Coronary artery (tissue), 2 donors: Measurements from ENCODE around the gene LARP1.

Source experiments
- DNase-seq: peaks from one replicate; pipeline ENCODE4 v3.0.0-alpha.2; 2017; ENCODE audit warnings: low spot score
- H3K27ac ChIP-seq, 2 donors: fragments of 200-600 bp; sonication (generic); one replicate each; pipeline ENCODE4 v1.5.1; 2016 to 2019
- H3K4me3 ChIP-seq: fragments of 200-600 bp; sonication (generic); 2 replicates; pipeline ENCODE4 v1.5.1; 2016; ENCODE audit warnings: mild to moderate bottlenecking, moderate library complexity
- CTCF ChIP-seq: fragments of 200-600 bp; sonication (generic); IDR thresholded peaks from one replicate; pipeline ENCODE4 v1.5.1; 2019; ENCODE audit warnings: antibody characterized with exemption

Gene LARP1

GRCh38 chr5:154794525-154795234 lies 39.5 kb downstream of the LARP1 start:
- no peak for DNase-seq
- Histone ChIP-seq H3K27ac (peak overlapping the region; percentile 7 to 74), H3K4me3 (no peak overlapping the region)
- no peak for TF ChIP-seq CTCF

GRCh38 chr5:154795235-154795596 lies 40.0 kb downstream of the LARP1 start:
- no peak for DNase-seq
- no peak for TF ChIP-seq CTCF
- H3K4me3 ChIP-seq = no peak overlapping the region
- peak overlapping the region in 1 of 2 donors; percentile 74 for H3K27ac ChIP-seq

- no peak overlapping the region for H3K4me3 ChIP-seq
- H3K27ac ChIP-seq = no peak overlapping the region
- no peak for TF ChIP-seq CTCF
- no peak for DNase-seq
Measured at GRCh38 chr5:154797762-154798161, 42.6 kb downstream of the LARP1 start.

- DNase-seq = no peak
- Histone ChIP-seq H3K27ac (no peak overlapping the region), H3K4me3 (no peak overlapping the region)
- TF ChIP-seq CTCF = no peak
Measured at GRCh38 chr5:154800582-154800981, 45.4 kb downstream of the LARP1 start.

- no peak for TF ChIP-seq CTCF
- H3K4me3 ChIP-seq = no peak overlapping the region
- no peak for DNase-seq
- H3K27ac ChIP-seq = no peak overlapping the region
Measured at GRCh38 chr5:154801083-154801482, 45.9 kb downstream of the LARP1 start.

GRCh38 chr5:154802050-154802449 lies 46.9 kb downstream of the LARP1 start:
- no peak for TF ChIP-seq CTCF
- no peak for DNase-seq
- H3K4me3 ChIP-seq = no peak overlapping the region
- H3K27ac ChIP-seq = no peak overlapping the region

- Histone ChIP-seq H3K4me3 (no peak overlapping the region), H3K27ac (no peak overlapping the region)
- no peak for DNase-seq
- TF ChIP-seq CTCF = no peak
Measured at GRCh38 chr5:154806176-154806575, 51.0 kb downstream of the LARP1 start.
